HG03060 (cell line): ENCODE results near the gene C1orf74.
A peak's percentile ranks its signal among the peaks of the same experiment; 100 is the strongest.

Experiments used
- ATAC-seq: cut with Tn5 transposase; IDR thresholded peaks from one replicate; pipeline ENCODE4 v1.9.1; 2021; ENCODE audit warnings: low read depth, moderate number of reproducible peaks; ENCODE audit not compliant: unreplicated experiment

The C1orf74 gene

DNA sequence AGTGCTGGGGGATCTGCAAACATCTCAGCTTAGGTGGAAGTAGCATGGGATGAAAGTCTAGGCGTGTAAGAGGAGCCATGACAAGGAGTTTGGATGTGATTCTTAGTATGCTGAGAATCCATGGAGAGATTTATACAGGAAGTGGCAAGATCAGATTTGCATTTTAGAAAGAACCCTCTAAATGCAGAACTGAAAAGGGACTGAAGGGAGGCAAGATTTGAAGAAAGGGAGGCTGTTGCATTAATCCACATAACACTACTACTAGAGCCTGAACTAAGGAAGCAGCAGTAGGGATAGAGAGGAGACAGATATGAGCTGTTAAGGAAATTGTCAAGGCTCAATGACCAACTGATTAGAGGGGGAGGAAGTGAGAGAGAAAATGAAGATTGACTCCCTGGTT is 9.8 kb downstream of the C1orf74 start:
- peak; percentile 46 for ATAC-seq

DNA sequence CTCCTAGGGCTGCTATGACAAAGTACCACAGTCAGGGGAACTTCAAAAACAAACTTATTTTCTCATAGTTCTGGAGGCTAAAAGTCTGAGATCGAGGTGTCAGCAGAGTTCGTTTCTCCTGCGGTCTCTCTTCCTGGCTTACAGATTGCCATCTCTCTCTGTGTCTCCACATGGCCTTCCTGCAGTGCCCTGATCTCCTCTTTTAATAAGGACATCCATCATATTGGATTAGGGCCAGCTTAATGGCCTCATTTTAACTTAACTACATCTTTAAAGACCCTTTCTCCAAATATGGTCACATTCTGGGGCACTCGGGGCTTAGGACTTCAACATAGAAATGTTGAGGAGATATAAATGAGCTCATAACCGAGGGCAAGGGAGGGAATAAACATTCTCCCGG is 12.2 kb downstream of the C1orf74 start:
- no peak for ATAC-seq

DNA sequence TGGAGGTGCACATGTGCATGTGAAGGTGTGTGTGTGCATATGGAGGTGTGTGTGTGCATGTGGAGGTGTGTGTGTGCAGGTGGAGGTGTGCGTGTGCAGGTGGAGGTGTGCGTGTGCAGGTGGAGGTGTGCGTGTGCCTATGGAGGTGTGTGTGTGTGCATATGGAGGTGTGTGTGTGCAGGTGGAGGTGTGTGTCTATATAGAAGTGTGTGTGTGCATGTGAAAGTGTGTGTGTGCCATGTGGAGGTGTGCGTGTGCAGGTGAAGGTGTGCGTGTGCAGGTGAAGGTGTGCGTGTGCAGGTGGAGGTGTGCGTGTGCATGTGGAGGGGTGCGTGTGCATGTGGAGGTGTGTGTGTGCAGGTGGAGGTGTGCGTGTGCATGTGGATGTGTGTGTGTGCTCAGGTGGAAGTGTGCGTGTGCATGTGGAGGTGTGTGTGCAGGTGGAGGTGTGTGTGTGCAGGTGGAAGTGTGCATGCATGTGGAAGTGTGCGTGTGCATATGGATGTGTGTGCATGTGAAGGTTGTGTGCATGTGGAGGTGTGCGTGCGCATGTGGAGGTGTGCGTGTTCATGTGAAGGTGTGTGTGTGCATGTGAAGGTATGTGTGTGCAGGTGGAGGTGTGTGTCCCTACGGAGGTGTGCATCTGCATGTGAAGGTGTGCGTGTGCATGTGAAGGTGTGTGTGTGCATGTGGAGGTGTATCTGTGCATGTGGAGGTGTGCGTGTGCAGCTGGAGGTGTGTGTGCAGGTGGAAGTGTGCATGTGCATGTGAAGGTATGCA is 13.5 kb downstream of the C1orf74 start:
- ATAC-seq: no peak

DNA sequence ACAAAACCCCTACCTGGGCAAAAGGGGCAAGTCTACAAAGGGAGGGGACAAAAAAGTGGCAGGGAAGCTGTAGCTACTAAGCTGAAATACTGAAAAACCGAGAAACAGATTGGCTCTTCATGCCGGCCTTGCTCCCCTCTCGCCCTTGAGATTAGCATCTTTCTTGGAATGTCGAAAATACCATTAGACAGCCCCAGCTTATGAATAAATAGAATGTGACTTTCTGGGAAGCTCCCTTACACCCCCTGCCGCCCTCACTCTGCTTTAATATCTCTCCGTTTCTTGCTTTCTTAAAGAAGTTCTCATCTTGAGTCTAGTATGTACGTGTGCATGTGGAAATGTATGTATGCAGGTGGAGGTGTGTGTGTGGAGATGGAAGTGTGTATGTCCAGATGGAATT is 14.4 kb downstream of the C1orf74 start:
- ATAC-seq: no peak

DNA sequence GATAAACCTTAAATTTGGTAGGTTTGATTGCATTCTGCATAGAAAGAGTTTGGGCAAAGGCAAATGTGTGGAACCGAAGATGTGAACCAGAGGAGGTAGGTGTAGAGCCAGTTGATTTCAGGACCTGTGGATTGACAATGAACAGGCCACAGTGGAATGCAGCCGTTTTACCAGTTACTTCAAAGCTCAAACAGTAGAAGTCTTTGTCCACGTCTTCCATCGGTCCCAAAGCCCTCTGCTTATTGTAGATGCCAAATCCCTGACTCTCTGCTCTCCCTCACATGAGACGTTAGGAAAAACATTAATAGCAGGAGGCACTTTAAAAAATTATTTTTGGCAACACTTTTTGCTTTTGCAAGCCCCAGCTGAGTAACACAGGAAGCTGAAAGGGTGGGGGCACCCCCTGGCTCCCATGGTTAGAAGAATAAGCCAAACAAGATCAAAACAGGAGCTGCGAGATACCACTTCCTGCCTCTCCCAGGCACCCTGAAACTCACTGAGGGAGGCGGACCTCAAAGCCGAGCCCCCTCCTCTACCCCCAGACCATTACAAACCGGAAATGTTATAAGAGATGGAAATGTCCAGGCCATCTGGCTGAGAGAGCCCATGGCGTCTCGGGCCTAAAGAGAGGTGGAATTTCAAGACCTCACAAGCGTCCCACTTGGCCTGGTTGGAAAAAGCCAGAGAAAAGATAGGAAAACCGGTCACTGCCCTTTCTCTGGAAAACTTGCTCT is 15.0 kb downstream of the C1orf74 start:
- ATAC-seq: peak; percentile 72

DNA sequence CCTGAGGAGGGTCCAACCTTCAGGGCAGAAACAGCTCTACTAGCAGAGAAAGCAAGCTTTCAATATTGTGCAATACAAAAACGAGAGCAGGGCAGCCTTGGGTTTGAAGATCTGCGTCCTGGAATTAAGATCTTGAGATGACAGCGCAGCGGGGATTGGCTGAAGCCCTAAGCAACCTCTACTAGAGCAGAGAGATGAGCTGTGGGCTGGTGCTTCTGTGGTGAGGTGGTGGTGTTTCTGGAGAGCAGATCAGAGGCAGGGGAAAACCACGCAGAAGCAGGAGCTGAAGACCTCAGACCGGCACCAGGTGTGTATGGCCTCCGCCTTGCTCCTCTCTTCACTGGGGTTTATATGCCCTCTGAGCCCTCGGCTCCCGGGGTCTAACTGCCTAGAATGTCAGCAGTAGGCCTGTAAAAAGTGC is 16.0 kb downstream of the C1orf74 start:
- peak; percentile 67 for ATAC-seq

DNA sequence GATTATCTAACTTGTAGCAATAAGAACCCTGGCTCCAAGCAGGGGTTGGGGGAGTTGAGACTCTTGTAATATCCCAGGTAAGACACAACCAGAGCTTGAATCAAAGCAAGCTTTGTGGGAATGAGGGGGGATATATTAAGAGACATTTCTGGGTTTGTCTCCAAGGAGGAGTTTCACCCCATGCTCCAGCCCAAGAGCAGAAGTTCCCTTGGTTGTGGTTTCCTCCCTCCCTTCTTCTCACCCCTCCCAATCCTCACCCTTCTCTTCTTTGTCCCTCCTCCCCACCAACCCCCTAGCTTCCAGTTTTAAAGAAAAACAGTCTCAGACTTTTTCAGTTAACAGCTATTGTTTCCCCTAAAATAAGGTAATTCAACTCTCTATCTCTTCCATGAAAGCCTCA is 16.7 kb downstream of the C1orf74 start:
- no peak for ATAC-seq

DNA sequence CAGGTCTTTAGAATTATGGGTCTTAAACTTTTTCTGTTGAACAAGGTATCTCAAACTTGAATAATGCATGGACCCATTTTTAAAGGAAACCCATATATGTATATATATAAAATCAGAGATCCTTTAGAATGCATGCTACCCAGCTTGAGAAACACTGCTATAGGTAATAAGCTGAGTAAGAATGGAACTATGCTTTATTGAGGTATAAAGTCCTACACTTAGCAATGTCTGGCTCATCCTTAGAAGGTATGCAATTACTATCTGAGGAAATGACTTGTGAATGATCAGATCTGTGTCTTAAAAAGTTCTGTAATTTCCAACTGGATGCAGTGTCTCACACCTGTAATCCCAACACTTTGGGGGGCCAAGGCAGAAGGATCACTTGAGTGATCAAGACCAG is 17.3 kb downstream of the C1orf74 start:
- ATAC-seq: no peak

DNA sequence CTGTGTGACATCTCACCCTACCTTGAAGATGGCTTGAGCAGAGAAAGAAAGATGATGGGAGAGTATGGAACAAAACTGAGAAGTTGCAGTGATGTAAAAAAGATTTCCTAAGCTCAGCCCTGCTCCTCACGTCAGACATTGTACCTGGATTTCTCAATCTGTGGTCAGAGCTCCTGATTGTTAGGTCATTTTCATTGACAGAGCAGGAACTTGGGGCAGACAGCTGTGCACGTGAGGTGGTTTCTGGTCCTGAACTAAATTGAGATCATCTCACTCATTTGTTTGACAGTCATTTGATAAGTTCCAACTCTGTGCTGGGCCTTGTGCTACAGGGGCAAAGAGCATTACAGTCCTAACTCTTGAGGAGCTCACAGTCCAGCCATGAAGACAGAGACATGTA is 18.3 kb downstream of the C1orf74 start:
- ATAC-seq: no peak

DNA sequence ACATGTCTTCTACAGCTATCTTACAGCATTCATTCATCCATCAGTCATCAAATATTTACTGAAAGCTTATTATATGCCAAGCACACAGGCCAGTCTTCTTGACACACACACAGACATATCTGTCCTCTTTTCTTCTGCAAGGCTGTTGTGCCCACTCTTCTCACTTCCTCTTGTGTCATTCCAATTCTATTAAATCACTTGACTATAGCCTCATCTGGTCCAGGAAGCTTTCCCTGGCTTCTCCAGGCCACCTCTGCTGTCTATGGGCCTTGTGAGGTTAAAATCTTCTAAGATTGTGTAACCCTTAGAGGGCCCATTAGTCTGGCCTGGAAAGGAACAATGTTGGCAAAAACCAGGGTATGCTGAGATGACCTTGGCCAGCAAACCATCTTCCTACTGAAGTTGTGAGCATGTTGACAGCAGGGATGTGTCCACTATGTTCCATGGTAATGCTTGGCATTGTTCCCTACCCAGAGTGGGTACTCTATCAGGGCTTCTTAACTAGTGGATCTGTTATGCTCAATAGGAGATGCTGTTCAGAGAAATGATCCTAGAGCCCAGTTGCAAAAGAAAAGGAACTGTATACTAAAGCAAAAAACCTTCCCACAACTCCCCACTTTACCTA is 23.2 kb downstream of the C1orf74 start:
- no peak for ATAC-seq

DNA sequence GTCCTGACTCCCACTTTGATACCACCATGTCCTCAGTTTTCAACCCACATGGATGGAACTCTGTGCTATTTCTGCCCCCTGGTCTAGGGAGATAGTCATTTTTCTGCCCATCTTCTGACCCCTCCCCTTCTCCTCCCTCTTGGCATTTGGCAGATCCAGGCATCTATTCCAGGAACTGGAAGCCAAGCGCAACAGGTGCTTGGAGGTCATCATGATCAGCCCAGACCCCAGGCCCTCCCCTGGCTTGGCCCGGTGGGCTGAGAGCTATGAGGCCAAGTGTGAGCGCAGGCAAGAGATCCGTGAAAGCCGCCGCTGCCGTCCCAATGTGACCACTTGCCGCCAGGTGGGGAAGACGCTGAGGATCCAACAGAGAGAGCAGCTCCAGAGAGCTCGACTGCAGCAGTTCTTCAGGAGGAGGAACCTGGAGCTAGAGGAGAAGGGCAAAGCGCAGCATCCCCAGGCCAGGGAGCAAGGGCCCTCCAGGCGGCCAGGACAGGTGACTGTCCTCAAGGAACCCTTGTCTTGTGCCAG is 24.5 kb downstream of the C1orf74 start:
- ATAC-seq: no peak

DNA sequence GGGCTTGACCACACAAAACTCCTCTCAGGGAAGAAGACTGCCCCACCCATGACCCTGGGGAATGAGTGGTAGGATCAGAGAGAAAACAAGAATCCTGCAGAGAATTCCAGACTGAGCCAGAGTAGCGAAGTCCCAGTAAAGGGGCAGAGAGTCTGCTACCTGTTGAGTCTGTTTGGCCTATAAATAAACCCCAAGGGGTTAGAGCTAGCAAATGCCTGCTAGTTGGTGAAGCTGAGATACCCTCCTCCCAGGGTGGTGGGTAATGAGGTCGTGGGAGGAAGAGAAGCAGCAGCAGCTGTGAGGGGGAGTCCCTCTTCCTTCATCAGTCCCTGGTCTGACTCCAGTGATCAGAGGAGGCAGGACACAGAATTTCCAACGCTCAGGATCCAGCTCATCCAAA is 26.0 kb downstream of the C1orf74 start:
- no peak for ATAC-seq

DNA sequence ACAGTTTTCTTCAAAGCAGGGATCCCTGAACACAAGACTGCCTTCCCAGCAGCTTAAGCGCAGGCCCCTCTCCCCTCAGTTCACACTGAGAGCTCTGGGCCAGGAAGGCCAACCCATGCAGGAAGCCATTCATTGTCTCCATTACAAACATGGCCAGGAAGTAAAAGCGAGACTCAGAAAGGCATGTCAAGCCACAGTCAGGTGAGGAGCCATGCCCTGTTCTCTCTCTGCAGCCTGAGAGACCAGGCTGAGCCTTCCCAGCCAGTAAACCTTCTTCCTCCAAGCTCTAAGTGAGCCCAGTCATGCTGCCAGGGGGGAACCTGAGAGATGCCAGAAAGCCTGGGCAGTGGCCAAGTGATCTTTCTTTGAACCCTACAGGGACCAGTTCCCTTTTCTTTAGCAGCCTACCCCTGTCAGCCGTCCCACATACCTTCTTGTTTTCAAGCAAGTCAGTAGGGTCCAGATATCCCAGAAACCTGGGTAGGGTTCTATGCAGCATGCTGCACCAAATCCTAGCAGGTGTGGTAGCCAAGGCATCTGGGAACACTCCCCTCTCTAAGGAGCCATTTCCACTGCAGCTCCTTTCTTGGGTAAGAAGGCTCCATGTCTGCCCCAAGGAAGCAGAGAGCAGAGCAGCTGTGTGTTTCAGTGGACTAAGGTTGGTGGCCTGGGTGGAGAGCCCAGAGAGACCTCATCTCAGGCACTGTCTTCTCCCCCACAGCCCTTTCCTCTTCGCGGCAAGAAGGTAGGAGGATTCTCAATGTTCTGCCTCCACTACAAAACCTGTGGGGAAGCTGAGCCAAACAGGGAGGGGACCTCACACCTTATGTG is 27.5 kb downstream of the C1orf74 start:
- no peak for ATAC-seq

DNA sequence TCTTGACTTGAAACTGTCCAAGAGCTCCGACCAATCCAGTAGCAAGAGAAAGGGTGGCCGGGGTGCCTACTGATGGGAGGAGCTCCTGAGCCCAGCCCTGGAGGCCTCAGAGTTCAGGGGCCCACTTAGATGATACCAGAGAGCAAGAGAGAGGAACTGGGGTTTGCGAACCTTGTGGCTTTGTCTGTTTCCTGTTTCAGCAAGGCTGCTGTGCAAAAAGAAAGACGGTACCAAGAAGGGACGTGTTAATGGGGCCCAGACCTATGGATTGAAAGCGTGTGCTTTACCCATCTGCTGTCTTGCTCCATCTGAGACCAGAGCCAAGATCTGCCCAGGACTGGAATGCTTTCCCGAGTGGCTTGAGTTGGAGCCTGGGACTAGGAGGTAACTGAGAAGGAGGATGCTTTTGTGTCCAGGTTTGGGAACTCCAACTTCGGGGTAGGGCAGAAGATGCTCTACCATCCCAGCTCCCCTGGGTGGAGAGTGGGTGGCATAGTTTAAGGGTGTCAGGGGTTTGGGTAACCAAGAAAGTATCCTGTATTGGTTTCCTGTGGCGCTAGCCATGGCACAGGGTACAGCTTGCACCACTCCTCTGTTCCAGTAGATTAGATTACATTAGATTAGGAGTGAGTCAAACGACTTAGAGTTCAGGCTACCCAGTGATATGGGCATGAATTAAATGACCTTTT is 28.3 kb downstream of the C1orf74 start, which contains the start of gene TRAF3IP3:
Gene TRAF3IP3, plus strand, starts transcription at position 128 of the 689 bp plus-strand sequence. CDS start 3,987 bp downstream, outside the sequence.
- ATAC-seq: peak; percentile 42

DNA sequence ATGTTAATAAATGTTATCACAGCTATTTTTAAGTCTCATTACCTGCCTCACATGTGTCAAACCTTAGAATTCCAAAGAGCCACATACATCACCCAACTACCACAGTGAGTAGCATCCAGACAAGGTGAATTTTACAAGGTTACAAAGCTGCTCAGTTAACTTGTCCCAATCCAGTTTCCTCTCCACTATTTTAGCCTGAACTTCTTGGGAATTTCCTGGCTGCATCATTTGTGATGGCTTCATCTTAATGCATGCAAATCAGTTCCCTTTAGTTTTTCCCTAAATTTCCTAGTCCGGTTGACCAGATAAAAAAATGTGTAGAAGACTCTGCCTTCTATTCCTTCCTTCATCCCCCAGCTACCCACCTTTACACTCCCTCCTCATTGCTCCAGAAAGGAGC is 29.1 kb downstream of the C1orf74 start:
- no peak for ATAC-seq

DNA sequence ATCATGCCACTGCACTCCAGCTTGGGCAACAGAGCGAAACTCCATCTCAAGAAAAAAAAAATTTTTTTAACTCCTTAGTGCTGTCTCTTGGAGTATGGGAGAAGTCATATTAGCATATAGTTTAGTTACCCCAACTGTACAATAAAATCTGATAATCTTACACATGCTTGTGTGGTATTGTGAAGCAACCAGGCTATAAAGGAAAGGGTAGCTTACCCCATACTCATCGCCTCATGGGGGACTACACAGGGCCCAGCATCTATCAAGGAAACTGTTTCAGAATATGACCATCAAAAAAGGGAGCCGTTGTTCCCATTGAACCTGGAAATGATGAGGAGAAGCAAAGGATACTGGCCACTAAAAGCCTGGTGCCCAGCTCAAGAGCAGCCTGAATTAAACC is 31.5 kb downstream of the C1orf74 start:
- no peak for ATAC-seq

DNA sequence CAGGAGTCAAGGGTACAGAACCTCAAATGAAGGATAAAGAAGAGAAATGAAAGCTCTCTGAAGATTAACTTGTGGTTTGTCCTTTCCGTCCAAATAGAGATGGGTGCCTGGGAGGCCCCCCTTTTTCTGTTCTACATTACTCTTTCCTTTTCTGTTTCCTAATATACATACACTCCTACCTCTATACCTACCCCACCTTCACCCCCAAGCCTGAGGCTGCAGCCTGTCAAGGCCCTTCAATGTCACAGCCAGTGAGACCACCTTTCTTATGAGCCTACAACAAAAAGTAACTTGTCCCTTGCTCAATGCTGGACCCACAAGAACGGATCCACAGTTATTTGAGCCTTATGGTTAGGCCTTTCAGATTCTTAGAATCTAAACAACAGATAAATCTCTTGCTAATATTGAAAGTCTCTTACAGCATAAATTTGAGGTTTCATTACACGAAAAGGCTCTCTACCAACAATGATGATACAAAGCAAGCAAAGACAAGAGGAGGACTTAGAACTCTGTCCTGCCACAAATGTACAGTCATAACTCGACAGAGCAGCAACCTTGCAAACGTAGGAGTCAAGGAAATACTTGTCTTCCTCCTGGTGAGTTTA is 32.6 kb downstream of the C1orf74 start:
- ATAC-seq: peak; percentile 42

DNA sequence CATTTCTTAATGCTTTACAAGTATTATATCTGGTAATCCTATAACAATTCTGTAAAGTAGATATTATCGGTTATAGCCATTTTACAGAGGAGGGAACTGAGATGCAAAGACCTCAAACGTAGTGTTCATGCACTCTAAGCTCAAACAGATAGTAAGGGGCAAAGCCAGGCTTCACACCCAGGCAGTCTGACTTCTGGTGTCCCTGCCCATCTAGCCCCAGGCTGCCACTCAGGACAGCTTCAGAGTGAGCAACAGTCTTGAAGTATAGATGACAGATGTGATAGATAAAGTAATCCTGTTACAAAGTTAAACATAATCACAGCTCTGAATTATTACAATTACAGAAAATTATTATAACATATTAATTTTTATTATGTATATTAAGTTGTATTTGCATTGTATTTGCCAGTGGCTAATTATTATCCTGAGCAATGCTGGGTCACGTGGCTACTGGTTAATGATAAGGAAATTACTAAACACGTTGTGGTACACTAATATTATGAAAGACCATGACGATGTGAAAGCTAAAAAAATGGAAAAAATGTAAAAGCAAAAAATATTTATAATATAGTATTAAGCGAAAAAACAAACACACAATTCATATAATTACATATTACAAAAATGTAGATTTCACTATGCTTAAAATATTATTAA is 34.6 kb downstream of the C1orf74 start:
- no peak for ATAC-seq

DNA sequence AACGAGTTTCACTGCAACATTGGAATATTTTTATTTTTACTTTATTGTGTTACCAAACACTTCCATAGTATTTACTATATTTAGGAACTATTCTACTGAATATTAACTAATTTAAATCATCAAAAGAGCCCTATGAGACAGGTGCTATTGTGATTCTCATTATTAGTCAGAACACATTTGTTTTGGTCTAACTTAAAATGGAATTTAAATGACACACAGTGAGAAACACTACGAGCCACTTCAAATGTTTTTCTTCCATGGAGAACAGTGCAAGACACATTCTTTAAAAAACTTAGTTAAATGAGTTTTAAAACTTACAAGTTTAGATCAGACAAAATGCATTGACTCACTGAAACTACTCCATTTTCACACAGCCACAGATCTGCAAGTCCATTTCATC is 35.2 kb downstream of the C1orf74 start:
- ATAC-seq: no peak
